ENCODE data around the gene ALAS1.
A peak's percentile ranks its signal among the peaks of the same experiment; 100 is the strongest.

ALAS1 gene

DNA sequence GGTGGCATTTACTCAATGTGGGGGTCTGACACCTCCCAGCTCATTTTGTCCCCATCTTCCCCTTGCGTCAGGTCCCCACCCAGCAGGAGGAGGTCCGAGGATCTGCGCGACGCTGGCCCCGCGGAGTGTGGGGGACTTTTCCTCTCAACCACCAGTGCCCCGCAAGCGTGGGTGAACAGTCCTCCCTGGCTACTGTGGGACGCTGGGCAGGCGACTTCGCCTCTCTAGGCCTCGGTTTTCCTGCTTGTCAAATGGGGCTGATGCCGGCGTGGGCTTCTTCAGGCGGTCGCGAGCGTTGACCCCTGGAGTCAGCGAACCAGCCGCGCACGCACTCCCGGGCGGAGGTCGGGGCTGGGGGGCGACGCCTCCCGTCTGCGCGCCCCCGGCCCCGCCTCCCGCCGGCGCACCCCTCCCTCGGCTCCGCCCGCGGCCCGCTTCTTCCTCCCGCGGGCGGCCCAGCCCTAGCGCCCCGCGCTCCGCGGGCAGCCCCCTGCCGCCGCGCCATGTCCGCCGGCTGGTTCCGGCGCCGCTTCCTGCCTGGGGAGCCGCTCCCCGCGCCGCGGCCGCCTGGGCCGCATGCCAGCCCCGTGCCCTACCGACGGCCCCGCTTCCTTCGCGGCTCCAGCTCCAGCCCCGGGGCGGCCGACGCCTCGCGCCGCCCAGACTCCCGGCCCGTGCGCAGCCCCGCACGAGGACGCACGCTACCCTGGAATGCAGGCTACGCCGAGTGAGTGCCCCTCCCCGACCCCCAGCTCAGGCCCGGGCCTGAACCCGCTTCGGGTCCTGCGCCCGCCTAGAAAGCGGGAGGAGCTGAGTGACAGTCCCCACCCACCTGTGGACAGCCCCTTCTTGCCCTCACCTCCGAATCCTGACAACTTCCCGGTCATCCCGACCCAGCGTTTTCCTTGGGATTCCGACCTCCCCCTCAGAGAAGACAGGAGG lies 47.6 kb downstream of the ALAS1 start, which contains the start of gene PPM1M:
Gene PPM1M, plus strand, starts transcription at position 438 of the 942 bp plus-strand sequence. Its CDS starts 66 bp downstream, at position 504.
- Histone ChIP-seq H4K8ac (ENCODE audit: low read depth, low read length) (no peak within 1 kb of the TSS), H3K4ac (ENCODE audit: low read length) (peak within 1 kb of the TSS; percentile 53), H3K14ac (ENCODE audit: low read length) (peak within 1 kb of the TSS; percentile 58), H3K9me3 (replicated peaks in 1 of 2; ENCODE audit: control insufficient read depth in 2 of 2, insufficient read depth in 1 of 2, low read depth in 1 of 2, low read length in 2 of 2) (peaks cover 4 to 7% of the 10 kb centered on the region in 2 donors), H3K4me1 (ENCODE audit: control insufficient read depth in 2 of 2, insufficient read depth in 1 of 2, low read depth in 1 of 2, low read length in 2 of 2) (peaks cover 0 to 5% of the 10 kb centered on the region in 2 donors), H2BK120ac (ENCODE audit: low read depth, low read length) (no peak within 1 kb of the TSS), H3K23ac (ENCODE audit: low read depth, low read length, poor library complexity) (peak within 1 kb of the TSS; percentile 86), H3K9ac (ENCODE audit: low read depth, low read length, poor library complexity) (peak within 1 kb of the TSS; percentile 79), H3K79me1 (ENCODE audit: low read depth, low read length) (no peaks in the 10 kb centered on the region), H2BK15ac (ENCODE audit: low read length) (peak within 1 kb of the TSS; percentile 63), H3K27ac (replicated peaks; ENCODE audit: low read length) (no peak within 1 kb of the TSS), H2BK5ac (ENCODE audit: low read length) (peak within 1 kb of the TSS; percentile 10), H3K36me3 (replicated peaks in 1 of 2; ENCODE audit: control insufficient read depth in 2 of 2, insufficient read depth in 2 of 2, low read length in 2 of 2) (peaks cover 4 to 19% of the 10 kb centered on the region in 2 donors), H2AFZ (ENCODE audit: low read length) (peak within 1 kb of the TSS; percentile 21), H3K27me3 (ENCODE audit: control insufficient read depth in 3 of 3, insufficient read depth in 3 of 3, low read depth in 1 of 3, low read length in 3 of 3) (peaks cover 0 to 26% (median 0%) of the 10 kb centered on the region in 3 experiments), H2AK5ac (ENCODE audit: low read depth, low read length) (no peak within 1 kb of the TSS), H3K4me2 (ENCODE audit: insufficient read depth, low read length, poor library complexity, severe bottlenecking) (peak within 1 kb of the TSS; percentile 82), H3K4me3 (ENCODE audit: low read length in 2 of 2) (peak within 1 kb of the TSS in 1 of 2 donors; percentile 78), H2BK12ac (ENCODE audit: low read length) (peak within 1 kb of the TSS; percentile 66), H4K91ac (ENCODE audit: low read depth, low read length, poor library complexity) (no peak within 1 kb of the TSS), H3K18ac (ENCODE audit: low read length) (peak within 1 kb of the TSS; percentile 86)
- WGBS, 2 donors (ENCODE audit: extremely low coverage in 2 of 2, insufficient read length in 2 of 2, insufficient replicate concordance in 1 of 2) = no CpG with 5 or more reads among the region's 98 CpGs
- DNase-seq (ENCODE audit: low spot score) = peak; percentile 45

DNA sequence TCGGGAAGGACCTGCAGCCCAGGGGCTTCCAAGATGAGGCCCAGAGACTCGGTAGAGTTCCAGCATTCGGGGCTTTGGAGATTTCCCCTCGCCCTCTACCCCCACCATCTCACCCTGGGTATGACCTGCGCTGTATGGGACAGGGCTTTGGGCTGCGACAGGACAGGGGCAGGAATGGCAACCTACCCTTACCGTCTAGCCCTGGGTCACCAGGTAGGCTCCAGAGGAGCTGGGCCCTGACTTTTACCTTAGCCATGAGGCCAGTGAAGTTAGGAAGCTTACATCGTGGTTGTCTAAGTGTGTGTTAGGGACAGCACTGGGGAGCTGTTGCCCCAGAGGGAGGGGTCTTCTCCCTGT lies 48.3 kb downstream of the ALAS1 start:
- Histone ChIP-seq H3K36me3 (replicated peaks in 1 of 2; ENCODE audit: control insufficient read depth in 2 of 2, insufficient read depth in 2 of 2, low read length in 2 of 2) (peaks cover 4 to 25% of the 10 kb centered on the region in 2 donors), H3K9me3 (replicated peaks in 1 of 2; ENCODE audit: control insufficient read depth in 2 of 2, insufficient read depth in 1 of 2, low read depth in 1 of 2, low read length in 2 of 2) (peaks cover 4 to 7% of the 10 kb centered on the region in 2 donors)
- no peak for DNase-seq (ENCODE audit: low spot score)

DNA sequence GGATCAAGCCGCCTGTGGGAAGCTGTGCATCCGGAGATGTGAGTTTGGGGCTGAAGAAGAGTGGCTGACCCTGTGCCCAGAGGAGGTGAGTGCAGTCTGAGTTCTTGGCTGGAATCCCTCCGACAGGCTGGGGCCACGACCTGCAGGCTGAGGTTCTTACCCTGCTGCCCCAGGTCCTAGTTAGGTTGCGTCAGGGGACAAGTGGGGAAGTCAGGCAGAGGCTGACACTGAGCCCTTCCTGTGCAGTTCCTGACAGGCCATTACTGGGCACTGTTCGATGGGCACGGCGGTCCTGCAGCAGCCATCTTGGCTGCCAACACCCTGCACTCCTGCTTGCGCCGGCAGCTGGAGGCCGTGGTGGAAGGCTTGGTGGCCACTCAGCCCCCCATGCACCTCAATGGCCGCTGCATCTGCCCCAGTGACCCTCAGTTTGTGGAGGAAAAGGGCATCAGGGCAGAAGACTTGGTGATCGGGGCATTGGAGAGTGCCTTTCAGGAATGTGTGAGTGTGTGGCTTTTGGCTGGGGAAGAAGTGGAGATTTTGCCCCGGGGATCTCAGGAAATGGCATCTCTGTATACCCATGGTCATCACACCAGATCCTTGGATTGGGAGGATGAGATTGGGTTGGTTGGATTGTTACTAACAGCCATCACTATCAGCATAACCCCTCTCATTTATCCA lies 48.9 kb downstream of the ALAS1 start:
- Histone ChIP-seq H3K27ac (replicated peaks; ENCODE audit: low read length) (no peak overlapping the region), H3K14ac (ENCODE audit: low read length) (no peak overlapping the region), H3K36me3 (replicated peaks in 1 of 2; ENCODE audit: control insufficient read depth in 2 of 2, insufficient read depth in 2 of 2, low read length in 2 of 2) (peaks cover 4 to 31% of the 10 kb centered on the region in 2 donors), H4K91ac (ENCODE audit: low read depth, low read length, poor library complexity) (no peak overlapping the region), H2BK5ac (ENCODE audit: low read length) (peak overlapping the region; percentile 10), H2BK15ac (ENCODE audit: low read length) (no peak overlapping the region), H2AK5ac (ENCODE audit: low read depth, low read length) (peak overlapping the region; percentile 48), H3K4me2 (ENCODE audit: insufficient read depth, low read length, poor library complexity, severe bottlenecking) (no peak overlapping the region), H2AFZ (ENCODE audit: low read length) (no peak overlapping the region), H3K27me3 (ENCODE audit: control insufficient read depth in 3 of 3, insufficient read depth in 3 of 3, low read depth in 1 of 3, low read length in 3 of 3) (peaks cover 0 to 26% (median 0%) of the 10 kb centered on the region in 3 experiments), H3K18ac (ENCODE audit: low read length) (no peak overlapping the region), H3K79me1 (ENCODE audit: low read depth, low read length) (no peaks in the 10 kb centered on the region), H3K4me1 (ENCODE audit: control insufficient read depth in 2 of 2, insufficient read depth in 1 of 2, low read depth in 1 of 2, low read length in 2 of 2) (peaks cover 0 to 5% of the 10 kb centered on the region in 2 donors), H3K9ac (ENCODE audit: low read depth, low read length, poor library complexity) (no peak overlapping the region), H3K4me3 (ENCODE audit: low read length in 2 of 2) (no peak overlapping the region), H3K9me3 (replicated peaks in 1 of 2; ENCODE audit: control insufficient read depth in 2 of 2, insufficient read depth in 1 of 2, low read depth in 1 of 2, low read length in 2 of 2) (peaks cover 4 to 7% of the 10 kb centered on the region in 2 donors), H2BK12ac (ENCODE audit: low read length) (no peak overlapping the region), H4K8ac (ENCODE audit: low read depth, low read length) (no peak overlapping the region), H2BK120ac (ENCODE audit: low read depth, low read length) (no peak overlapping the region), H3K4ac (ENCODE audit: low read length) (no peak overlapping the region), H3K23ac (ENCODE audit: low read depth, low read length, poor library complexity) (peak overlapping the region; percentile 86)
- DNase-seq (ENCODE audit: low spot score) = no peak
- WGBS, 2 donors (ENCODE audit: extremely low coverage in 2 of 2, insufficient read length in 2 of 2, insufficient replicate concordance in 1 of 2) = no CpG with 5 or more reads among the region's 14 CpGs

More for the DNA sequence above, 48.3 kb downstream of the ALAS1 start:
- Histone ChIP-seq H3K4ac (ENCODE audit: low read length) (no peak overlapping the region), H3K9ac (ENCODE audit: low read depth, low read length, poor library complexity) (no peak overlapping the region), H4K91ac (ENCODE audit: low read depth, low read length, poor library complexity) (no peak overlapping the region), H2BK12ac (ENCODE audit: low read length) (no peak overlapping the region), H2AFZ (ENCODE audit: low read length) (peak overlapping the region; percentile 21), H3K27me3 (ENCODE audit: control insufficient read depth in 3 of 3, insufficient read depth in 3 of 3, low read depth in 1 of 3, low read length in 3 of 3) (peaks cover 0 to 26% (median 0%) of the 10 kb centered on the region in 3 experiments), H3K4me1 (ENCODE audit: control insufficient read depth in 2 of 2, insufficient read depth in 1 of 2, low read depth in 1 of 2, low read length in 2 of 2) (peaks cover 0 to 5% of the 10 kb centered on the region in 2 donors), H3K79me1 (ENCODE audit: low read depth, low read length) (no peaks in the 10 kb centered on the region), H3K4me2 (ENCODE audit: insufficient read depth, low read length, poor library complexity, severe bottlenecking) (peak overlapping the region; percentile 82), H3K4me3 (ENCODE audit: low read length in 2 of 2) (peak overlapping the region in 1 of 2 donors; percentile 78), H3K23ac (ENCODE audit: low read depth, low read length, poor library complexity) (no peak overlapping the region), H4K8ac (ENCODE audit: low read depth, low read length) (no peak overlapping the region), H2BK5ac (ENCODE audit: low read length) (no peak overlapping the region), H3K27ac (replicated peaks; ENCODE audit: low read length) (no peak overlapping the region), H2BK120ac (ENCODE audit: low read depth, low read length) (no peak overlapping the region), H3K14ac (ENCODE audit: low read length) (no peak overlapping the region), H3K18ac (ENCODE audit: low read length) (peak overlapping the region; percentile 76), H2AK5ac (ENCODE audit: low read depth, low read length) (no peak overlapping the region), H2BK15ac (ENCODE audit: low read length) (no peak overlapping the region)
- no CpG with 5 or more reads among the region's 8 CpGs for WGBS, 2 donors (ENCODE audit: extremely low coverage in 2 of 2, insufficient read length in 2 of 2, insufficient replicate concordance in 1 of 2)
